SHP77 (cell line): Measurements from ENCODE around the gene GEN1.
"Not testable (repeated sequence)": the region's sequence is repeated elsewhere in the genome, so short reads cannot be mapped to it uniquely, and the experiment has no call there.

ENCODE experiments used
- DNase-seq, 2 experiments: peaks; one replicate each; lab custom pipeline; 2025; lab: John Stamatoyannopoulos, UW

GEN1 gene

DNA sequence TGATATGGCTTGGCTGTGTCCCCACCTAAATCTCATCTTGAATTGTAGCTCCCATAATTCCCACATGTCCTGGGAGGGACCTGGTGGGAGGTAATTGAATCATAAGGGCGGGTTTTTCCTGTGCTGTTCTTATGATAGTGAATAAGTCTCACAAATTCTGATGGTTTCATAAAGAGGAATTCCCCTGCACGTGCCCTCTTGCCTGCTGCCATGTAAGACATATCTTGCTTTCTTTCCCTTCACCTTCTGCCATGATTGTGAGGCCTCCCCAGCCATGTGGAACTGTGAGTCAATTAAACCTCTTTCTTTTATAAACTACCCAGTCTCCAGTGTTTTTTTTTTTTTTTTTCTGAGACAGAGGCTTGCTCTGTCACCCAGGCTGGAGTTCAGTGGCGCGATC is 69.7 kb downstream of the GEN1 start:
- DNase-seq: not testable (repeated sequence)

- no peak for DNase-seq
Measured at GRCh38 chr2:17827316-17827715, 73.4 kb downstream of the GEN1 start.

GRCh38 chr2:17827785-17828184 is 73.8 kb downstream of the GEN1 start:
- DNase-seq: no peak

GRCh38 chr2:17830053-17831034 is 76.4 kb downstream of the GEN1 start:
- peak; percentile 41 to 68 for DNase-seq

- DNase-seq: no peak
Measured at GRCh38 chr2:17835516-17835915, 81.6 kb downstream of the GEN1 start.
